Heart left ventricle (tissue), 13 donors: ENCODE measurements around the gene GLRX3.

ENCODE experiments used
- POLR2A ChIP-seq, 2 donors: fragments of 450-650 bp; IDR thresholded peaks; one replicate each; pipeline ENCODE4 v1.6.1; 2017; ENCODE audit warnings: antibody characterized with exemption in 2 of 2, mild to moderate bottlenecking in 2 of 2, moderate library complexity in 2 of 2
- TF ChIP-seq, protein P1 (sequence below), 12 donors: fragments of 200-600 bp; sonication (generic) in 4 of 12; IDR thresholded peaks; one replicate each; pipeline versions ENCODE4 v1.5.0 to v1.8.0; 2018 to 2022; ENCODE audit warnings: antibody characterized with exemption in 12 of 12, mild to moderate bottlenecking in 5 of 12
- donor health status: ischemic (EF 13 %, LVEDD 7.1; RV severe dilation, severe dysfunction).
- donor health status: DM: no; HTN: yes; CAD: no.
- donor health status: DM: no; HTN: no; CAD: no.
- donor health status: ischemic (EF 25% LVEDD 6.9; RV normal size, moderate dysfunction).
- donor health status: ischemic (EF 25% LVEDD 5.7; RV mildly dilated, moderate dysfunction).
- donor health status: ischemic (EF 35%, LVEDD 5.7; RV mildly dilated, moderate dysfunction).
- donor health status: nonischemic (EF 11% LVEDD 7.7; RV severe dilation, severe dysfunction).
- donor health status: DM: yes; HTN: yes; CAD: no.
- donor health status: PGD.
- donor health status: ischemic (EF 29% LVEDD 5.4; RV normal size, mild dysfunction).
- donor health status: nonischemic (EF 23%, LVEDD 6.1; RV moderate dilation, normal function).

DNA sequence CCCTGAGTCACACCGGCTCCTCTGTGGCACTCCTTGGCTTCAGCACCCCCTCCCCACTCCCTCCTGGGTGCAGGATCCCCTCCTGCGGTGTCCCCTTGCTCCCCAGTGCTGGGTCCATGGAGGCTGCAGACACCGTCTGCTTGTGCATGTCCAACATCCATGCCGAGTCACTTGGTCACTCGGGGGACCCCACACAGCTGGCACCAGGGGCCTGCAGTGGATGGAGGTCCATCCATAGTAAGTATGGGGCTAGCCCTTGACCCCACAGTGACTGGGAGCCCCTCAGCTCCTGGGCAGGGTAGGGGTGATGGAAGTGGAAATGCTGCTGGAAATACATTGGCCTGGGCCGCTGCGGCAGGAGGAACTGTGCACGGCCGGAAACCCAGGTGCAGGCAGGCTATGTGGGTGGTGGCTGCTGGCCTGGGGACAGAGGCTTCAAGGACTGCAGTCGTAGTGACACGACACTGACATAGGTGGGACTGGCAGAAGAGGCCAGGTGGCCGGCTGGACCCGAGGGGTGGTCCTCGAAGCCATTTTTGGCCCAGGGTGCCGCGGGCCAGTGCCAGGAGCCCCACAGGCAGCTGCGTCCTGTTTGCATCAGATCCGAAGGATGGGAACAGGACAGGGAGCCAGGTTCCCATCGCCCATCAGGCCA is 58.9 kb downstream of the GLRX3 start:
- TF ChIP-seq, protein P1, sequence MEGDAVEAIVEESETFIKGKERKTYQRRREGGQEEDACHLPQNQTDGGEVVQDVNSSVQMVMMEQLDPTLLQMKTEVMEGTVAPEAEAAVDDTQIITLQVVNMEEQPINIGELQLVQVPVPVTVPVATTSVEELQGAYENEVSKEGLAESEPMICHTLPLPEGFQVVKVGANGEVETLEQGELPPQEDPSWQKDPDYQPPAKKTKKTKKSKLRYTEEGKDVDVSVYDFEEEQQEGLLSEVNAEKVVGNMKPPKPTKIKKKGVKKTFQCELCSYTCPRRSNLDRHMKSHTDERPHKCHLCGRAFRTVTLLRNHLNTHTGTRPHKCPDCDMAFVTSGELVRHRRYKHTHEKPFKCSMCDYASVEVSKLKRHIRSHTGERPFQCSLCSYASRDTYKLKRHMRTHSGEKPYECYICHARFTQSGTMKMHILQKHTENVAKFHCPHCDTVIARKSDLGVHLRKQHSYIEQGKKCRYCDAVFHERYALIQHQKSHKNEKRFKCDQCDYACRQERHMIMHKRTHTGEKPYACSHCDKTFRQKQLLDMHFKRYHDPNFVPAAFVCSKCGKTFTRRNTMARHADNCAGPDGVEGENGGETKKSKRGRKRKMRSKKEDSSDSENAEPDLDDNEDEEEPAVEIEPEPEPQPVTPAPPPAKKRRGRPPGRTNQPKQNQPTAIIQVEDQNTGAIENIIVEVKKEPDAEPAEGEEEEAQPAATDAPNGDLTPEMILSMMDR (IDR thresholded peaks at IDR 0.05) = no peak
- TF ChIP-seq POLR2A (IDR thresholded peaks at IDR 0.05) = no peak
